OCI-M2 (cell line): ENCODE measurements around the gene MEIOSIN.

ENCODE experiments used
- DNase-seq: peaks from one replicate; lab custom pipeline; 2025; ENCODE audit not compliant: unreplicated experiment; lab: John Stamatoyannopoulos, UW

Gene MEIOSIN

DNA sequence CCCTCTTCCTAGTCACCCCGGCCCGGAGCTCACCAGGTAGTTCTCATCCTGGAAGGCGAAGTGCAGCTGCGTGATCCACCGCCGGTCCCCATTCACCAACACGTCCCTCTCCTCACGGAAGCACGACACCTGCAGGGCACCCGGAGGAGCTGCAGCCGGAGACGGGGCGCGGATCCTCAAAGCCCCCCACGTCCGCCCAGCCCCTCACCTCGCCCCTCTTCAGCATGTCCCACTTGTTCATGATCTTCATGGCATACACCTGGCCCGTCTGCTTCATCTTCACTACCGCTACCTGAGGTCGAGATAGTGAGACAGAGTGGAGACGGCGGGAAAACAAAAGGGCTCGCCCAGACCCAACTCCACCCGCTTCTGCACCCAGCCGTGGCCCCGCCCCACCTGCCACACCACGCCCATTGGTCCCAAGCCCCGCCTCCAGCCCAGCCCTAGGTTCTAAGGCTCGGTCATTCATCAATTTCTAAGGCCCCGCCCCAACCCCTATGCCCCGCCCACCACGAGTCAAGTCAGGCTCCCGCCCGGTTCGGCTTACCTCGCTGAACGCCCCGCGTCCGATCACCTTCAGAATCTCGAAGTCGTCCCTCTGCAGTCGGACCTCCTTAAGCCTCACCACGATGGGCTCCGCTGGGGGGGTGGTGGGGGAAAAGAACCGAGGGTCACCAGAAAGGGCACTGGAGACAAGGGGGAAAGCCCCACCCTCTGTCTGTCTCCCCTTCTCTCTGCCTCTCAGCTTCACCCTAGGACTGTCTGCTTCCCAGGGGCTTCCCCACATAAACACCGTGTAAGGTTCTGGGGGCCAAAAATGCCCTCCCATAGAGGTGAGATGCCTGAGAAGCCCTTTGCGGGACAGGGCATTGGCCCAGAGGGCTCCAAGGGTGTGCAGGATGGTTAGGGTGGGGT lies 46.2 kb downstream of the MEIOSIN start:
- DNase-seq: no peak

DNA sequence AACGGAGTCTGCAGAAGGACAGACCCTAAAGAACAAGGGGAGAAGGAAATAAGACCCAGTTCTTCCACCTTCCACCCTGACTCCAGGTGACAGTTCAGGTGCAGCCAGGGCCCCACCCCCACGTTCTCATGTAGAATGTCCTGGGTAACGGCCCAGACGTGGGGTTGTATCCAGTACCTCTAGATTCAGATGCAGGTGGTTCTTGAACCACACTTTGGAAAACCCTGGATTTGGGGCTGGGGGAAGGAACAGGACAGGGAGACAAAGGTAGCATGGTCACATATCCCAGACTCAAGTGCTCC lies 46.9 kb downstream of the MEIOSIN start:
- no peak for DNase-seq

DNA sequence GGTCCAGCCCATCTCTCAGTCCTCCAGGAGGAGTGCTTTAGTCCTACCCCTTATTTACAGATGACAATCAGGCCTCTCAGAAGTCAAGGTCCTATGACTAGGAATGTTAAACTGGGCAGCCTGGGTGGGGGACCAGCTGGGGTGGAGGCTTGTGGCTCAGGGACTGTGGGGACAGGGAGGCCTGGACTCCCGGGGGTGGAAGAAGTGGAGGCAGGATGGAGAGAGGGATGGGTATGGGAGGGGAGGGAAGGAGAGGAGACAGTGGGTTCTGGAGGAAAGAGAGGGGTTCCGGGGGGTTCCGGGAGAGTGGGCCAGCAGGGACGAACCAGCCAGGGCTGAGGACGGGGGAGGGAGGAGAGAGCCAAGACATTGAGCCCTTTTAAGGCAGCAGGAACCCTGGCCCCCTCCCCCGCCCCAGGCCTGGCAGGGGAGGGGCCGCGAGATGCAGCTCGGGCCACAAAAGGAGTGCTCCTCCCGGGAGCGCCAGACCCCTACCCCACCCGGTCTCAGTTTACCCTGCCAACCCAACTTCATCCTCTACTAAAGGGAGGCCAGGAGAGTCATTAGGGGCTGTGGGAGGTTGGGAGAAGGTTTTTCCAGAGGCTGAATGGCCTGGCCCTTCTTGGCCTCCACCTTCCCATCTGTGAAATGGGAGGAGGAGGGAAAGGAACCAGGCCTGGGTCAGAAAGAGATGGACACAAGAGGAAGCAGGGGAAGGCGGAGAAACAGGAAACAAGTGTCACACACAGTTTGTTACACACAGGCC lies 47.4 kb downstream of the MEIOSIN start:
- DNase-seq: no peak

DNA sequence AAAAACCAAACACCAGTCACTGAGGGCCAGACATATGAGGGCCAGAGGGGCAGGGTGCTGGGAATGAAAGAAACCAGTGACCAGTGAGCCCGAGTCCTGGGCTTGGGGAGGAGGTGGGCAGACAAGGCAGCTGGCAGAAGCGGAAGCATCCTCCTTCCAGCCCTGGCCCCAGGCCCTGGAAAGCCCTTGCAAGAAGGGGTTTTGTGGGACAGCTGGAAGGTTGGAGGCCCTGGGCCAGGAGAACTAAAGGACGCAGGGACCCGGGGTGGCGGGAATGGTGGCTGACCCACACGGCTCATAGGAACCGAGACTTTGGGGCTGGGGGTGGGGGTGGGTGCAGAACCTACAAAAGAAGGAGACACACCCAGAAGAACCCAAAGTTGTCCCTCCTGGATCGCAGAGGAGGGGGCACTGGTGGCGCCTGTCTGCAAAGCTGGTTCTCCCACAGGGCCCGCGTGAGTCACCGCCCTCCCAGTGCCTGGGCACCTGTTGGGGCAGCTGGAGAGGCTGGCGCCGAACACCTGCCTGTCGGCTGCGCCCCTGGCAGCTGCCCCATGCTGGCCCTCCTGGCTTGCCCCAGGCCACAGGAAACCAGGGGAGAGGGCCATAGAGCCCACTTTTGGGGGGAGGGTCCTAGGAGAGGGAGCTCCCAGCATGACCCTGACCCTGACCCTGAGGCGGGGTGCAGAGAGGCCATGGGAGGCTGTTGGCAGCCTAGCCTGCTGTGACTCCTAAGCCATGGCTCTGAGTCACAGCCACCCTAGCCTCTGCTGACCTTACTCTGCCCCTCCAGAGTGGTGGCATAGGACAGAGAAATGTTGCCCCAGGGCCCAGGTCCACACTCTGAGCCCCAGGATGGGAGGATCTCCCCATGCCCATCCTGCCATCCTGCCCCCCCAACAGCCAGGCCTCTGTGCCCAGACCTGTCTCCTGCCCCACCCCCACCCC lies 48.2 kb downstream of the MEIOSIN start:
- DNase-seq: no peak

DNA sequence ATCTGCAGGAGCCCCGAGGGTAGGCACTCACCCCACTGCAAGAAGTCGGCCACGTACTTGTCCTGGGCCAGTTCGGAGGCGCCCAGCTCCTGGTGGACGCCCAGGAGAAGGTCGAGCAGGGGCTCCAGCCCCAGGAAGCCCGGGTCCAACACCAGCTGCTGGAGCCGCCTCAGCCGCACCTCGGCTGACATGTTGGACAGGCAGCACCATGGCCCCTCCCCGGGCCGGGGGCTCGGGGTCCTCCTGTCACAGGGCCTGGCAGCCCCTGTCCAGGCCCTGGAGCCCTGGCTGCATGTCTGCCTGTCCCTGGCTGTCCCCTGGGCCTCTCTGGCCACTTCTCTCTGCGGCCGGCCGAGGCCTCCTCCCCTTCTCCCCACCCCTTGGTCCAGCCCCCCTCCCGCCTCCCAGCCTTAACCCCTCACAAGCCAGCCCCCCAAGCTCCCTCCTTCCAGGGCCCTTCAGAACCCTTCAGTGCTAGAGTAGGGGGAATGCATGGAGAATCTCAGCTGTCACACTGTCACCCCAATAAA lies 49.0 kb downstream of the MEIOSIN start, which contains the start of gene DMPK:
Gene DMPK, minus strand, starts transcription at position 329 of the 530 bp plus-strand sequence. Its CDS starts 138 bp downstream, at position 191.
- no peak for DNase-seq

DNA sequence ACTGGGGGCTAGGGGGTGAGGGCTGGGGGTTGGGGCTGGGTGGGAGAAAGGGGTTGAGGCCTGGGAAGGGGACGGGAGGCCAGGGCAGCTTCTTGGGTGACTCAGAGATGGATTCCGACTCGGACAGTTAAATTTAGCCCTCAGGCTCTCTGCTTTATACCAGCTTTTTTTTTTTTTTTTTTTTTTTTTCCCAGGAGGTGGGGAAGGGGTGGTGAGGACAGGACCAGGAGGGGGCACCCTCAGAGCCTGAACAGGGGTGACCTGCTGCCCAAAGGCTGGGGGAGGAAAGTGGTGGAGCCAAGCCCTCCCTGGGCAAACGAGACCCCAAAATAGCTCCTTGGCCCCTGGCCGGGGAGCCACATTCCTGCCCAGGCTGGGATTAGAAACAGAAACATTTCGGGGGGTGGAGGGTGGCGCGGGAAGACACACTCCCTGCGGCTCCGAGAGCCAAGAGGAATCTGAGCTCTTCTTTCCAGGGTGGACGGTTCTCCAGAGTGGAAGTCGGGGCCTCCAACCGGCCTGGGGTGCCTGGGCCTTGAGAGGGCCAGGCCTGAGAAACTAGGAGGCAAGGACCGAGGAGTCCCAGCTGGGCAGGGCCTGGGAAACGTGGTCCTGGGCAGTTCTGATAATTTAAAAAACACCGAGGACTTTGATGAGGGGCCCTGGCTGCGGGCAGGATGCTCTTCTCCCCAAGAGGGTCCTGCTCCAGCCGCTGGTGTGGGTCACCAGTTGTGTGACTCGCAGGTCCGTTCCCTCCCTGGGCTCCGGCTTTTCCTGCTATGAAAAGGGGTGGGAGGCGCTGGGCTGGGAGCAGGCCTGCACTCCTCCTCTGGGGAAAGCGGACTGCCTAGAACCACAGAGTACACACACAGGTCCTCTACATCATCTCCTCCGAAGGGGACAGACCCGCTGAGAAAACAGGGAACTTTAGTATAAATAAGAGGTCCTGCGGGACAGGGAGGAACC lies 49.9 kb downstream of the MEIOSIN start:
- no peak for DNase-seq

GRCh38 chr19:45784096-45784495 lies 50.9 kb downstream of the MEIOSIN start:
- DNase-seq: no peak

DNA sequence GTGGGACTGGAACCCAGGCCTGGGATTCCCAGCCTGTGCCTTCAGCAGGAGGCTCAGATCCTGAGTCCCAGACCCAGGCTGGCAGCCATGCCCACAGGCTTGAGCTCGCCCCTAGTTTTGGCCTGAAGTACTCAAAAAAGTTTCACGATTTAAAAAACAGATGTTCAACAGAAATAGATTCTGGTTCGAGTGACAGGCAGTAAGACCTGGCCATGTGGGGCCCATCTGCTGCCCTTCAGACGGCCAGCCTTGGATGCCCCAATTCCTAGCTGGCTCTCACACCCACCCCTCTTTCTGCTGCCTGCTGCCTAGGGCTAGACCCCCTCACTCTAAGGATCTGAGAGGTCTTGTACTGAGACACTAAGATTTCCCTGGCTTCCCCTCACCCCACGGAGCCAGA lies 51.9 kb downstream of the MEIOSIN start:
- DNase-seq: no peak

DNA sequence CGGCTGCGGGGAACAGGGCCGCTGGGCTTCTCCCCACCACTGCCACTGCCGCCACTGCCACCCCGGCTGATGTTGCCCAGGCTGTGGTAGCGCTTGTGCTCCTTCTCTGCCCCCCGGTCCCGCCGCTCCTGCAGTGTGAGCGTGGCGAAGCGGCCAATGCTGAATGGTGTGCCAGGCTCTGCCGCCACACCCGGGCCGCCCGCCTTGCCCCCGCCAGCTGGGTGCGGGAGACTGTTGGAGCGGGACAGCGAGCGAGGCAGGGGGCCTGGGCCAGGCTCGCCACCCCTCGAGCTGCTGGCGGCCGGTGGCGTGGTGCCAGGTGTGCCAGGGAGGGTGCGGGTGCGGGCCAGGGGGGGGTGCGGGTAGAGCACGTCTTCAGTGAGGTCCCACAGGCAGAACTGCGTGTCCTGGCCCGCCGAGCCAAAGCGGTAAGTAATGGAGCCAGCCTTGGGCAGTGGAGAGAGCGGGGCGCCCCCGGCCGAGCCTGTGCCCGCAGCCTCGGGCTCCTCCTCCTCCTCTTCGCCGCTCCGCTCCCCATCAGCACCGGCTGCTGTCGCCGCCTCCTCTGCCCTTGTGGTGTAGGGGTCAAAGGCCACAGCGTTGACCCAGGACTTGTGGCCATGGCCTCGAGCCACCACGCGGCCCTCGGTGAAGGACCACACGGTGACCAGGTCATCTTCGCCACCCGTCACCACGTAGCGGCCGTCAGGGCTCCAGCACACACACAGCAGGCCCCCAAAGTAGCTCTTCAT lies 52.7 kb downstream of the MEIOSIN start:
- no peak for DNase-seq

DNA sequence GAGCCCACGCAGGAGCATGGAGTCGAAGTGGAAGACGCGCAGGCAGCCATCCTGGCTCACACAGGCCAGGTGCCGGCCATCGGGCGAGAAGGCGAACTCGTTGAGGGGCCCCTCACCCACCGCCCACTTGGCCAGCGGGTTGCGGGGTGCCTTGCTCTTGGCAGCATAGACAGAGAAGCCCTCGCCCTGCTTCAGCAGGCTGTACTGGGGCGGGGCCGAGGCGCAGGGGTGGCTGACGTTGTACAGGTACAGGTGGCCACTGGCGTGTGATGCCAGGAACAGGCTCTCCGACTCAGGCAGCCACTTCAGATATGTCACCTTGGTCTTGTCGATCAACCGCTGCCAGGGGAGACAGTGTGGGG lies 53.3 kb downstream of the MEIOSIN start:
- DNase-seq: no peak

DNA sequence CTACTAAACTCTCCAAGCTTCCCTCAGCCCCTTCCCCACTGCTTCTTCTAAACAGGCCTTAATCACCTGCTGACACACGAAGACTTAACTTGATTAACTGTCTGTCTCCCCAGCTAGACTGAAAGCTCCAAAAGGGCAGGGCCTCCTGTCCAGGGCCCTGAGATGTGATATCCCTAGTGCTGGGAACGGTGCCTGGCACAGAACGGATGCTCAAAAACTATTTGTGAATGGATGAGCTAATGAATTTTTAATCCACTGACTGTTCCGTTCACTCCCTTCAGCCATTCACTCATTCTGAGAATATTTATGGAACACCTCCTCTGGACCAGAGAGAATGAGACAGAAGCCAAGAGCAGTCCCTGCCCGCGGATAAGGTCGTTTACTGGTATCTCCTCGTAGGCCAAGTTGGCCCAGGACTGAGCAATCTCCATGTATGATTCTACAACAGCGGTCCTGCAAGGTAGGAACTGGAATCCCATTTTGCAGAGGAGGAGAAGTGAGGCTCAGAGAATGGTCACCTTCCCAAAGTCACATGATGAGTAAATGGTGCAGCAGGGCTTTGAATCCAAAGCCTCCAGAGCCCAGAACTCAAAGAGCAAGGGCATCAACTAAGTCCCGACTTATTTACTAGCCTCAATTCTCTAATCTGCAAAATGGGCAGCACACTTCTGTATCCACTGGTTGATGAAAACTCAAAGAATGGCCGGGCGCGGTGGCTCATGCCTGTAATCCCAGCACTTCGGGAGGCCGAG lies 56.0 kb downstream of the MEIOSIN start:
- DNase-seq: no peak

DNA sequence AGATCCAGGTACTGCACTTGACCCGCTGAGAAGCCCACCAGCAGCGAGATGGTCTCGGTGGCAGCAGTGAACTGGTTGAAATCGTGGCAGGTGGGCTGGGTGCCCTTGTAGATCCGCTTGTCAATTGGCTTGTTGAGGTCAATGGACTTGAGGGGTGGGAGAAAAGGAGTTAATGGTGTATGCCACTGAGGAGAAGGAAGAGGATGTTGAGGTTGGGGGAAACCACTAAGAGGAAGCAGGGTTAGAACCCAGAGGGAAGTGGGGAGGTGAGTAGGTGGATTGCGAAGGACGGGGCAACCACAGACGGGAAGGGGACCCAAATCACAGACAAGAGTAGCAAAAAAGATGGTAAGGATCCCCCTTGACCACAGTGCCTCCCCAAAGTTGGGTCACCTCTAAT lies 57.7 kb downstream of the MEIOSIN start:
- DNase-seq: no peak

- no peak for DNase-seq
Measured at GRCh38 chr19:45791744-45792469, 58.7 kb downstream of the MEIOSIN start.

DNA sequence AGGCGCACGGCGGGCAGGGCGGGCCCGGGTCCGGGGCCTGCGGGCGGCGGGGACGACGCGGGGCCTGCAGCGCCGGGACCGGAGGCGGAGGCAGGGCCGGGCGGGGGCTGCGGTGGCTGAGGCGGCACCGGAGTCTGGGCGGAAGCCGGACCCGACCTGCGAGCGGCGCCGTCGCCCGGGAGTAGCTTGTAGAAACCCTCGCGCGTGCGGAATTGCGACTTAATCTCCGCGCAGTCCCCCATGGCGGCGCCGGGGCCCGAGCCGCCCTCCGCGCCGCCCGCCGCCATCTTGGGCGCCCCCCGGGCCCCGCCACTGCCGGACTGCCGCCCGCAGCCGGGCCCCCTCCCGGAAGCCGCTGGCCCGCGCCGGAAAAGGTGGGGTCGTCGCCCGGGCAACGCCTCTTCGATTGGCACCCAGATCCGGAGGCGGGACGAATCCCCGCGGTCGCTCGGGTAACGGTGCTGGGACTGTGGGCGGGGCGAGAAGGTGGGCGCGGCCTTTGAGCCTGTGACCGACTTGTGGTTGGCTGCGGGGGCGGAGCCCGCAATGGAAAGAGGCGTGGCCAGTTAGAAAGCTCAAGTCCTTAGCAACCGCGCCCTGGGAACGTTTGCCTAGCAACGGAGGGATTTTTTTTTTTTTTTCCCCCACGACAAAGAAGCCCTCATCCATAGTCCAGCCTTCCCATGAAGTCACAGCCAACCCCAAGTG lies 59.4 kb downstream of the MEIOSIN start, which contains the start of gene DMWD:
Gene DMWD, minus strand, starts transcription at position 376 of the 708 bp plus-strand sequence. Its CDS starts 89 bp downstream, at position 287.
- DNase-seq: peak; percentile 96

- no peak for DNase-seq
Measured at GRCh38 chr19:45793178-45793564, 59.9 kb downstream of the MEIOSIN start.

- DNase-seq: no peak
Measured at GRCh38 chr19:45793876-45794275, 60.6 kb downstream of the MEIOSIN start.

GRCh38 chr19:45794627-45795026 lies 61.4 kb downstream of the MEIOSIN start:
- DNase-seq: no peak
